ENCODE results near the gene COBL.

GRCh38 chr7:51068401-51068800 lies 248.2 kb downstream of the COBL start:
- no peak for TF ChIP-seq CTCF (IDR thresholded peaks at IDR 0.05)
- TF ChIP-seq POLR2A (IDR thresholded peaks at IDR 0.05) = no peak

Data from adrenal gland (tissue), 5 donors.